NCI-H2196 treated with DMSO at 0.1 percent for 48 hours (cell line): Measurements from ENCODE around the gene RAP1GAP2.
"Not testable (repeated sequence)": the region's sequence is repeated elsewhere in the genome, so short reads cannot be mapped to it uniquely, and the experiment has no call there.

Experiments
- DNase-seq: peaks from one replicate; lab custom pipeline; 2025; ENCODE audit not compliant: unreplicated experiment; lab: John Stamatoyannopoulos, UW

The RAP1GAP2 gene

DNA sequence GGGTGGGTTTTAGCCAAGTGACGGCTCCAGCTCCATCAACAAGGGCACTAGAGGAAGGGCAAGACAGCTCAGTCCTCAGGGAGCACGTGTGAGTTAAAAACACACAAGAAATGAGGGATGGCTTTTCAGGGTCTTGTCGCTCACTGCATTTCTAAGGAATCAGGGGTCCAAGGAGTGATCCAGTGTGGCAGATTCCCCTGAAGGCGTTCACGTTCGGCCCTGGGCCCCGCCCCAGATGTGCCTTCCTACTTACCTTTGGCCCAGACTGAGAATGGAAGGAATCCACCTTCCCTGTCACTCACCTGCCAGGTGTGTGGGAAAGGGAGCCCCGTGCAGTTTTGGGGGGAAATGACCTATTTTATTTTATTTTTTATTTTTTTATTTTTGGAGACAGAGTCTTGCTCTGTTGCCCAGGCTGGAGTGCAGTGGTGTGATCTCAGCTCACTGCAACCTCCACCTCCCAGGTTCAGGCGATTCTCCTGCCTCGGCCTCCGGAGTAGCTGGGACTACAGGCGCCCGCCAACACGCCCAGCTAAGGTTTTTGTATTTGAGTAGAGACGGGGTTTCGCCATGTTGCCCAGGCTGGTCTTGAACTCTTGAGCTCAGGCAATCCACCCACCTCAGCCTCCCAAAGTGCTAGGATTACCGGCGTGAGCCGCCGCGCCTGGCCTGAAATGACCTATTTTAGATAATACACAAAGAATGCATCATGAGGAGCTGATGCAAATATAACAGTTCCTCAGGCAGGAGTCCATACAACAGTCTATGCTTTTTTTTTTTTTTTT lies 195.3 kb downstream of the RAP1GAP2 start:
- DNase-seq: not testable (repeated sequence)

DNA sequence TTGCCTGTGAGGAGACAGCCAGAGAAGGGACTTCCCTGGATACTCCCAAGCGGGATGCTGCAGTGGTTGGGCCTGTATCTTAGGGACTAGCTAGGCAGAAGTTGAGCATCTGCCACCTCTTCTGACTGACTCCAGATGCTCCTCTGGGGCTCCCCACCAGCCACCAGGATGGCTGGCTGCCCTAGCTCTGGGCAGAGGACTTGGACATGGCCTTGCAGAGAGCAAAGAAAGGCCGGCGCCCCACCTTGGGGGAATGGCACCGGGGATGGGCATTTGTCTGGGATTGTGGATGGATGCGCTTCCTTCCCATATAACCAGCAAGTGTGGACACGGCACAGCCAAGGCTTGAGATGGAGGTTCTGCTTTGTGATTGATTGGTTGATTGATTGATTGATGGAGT lies 198.2 kb downstream of the RAP1GAP2 start:
- no peak for DNase-seq

GRCh38 chr17:2995377-2995776 lies 199.1 kb downstream of the RAP1GAP2 start:
- no peak for DNase-seq

DNA sequence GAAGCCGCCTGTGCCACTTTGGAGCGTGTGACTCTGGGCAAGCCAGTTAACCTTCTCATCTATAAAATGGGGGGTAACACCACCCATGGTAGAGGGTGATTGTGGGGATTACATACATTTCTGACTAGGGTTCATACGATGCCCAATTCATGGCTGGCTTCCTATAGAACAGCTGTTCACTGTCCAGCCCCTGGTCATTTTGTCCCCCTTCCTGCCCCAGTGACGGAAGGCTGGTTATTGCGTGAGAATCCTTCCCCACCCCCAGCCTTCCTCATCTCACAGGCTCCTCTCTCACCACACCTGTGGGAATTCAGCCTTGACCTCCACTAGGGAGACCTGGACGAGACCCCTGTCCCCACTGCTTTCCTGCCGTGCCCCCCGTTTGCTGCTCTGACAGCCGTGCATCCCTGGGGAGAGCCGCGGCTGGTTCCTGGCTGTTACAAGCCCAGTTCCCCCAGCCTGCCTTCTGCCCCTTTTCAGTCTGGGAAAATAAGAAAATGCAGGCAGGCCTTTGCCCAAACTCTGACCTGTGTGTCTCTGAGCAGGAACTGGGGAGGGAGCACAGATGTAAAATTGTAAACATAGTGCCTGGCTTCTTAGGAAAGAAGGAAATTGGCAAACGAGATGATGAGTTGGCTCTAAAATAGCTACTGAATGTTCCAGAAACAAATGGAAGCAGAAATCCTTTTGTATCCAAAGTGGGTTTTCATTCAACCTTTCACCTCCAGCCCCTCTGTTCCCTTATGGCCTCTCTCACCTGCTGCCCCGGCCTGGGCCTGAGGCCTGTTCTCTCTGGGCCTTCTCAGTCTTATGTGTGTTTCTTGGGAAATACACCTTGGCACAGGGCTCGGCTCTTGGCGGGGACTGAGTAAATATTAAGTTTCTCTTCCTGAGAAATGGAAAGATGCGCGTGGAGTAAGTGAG lies 199.9 kb downstream of the RAP1GAP2 start:
- no peak for DNase-seq

- no peak for DNase-seq
These were observed 200.8 kb downstream of the RAP1GAP2 start for GRCh38 chr17:2996810-2997670.

DNA sequence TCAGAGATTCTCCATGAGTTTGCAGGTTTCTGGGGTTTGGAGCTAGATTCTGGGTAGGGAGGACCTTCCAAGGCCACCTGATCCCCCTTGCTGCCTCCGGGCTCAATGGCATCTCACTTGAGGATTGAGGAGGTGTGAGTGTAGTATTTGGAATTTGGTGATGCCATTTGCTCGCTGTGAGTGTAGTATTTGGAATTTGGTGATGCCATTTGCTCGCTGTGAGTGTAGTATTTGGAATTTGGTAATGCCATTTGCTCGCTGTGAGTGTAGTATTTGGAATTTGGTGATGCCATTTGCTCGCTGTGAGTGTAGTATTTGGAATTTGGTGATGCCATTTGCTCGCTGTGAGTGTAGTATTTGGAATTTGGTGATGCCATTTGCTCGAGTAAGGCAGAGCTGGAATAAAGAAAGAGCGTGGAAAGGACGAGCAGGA lies 202.2 kb downstream of the RAP1GAP2 start:
- DNase-seq: not testable (repeated sequence)

GRCh38 chr17:3002538-3003295 lies 206.5 kb downstream of the RAP1GAP2 start:
- DNase-seq: no peak

- DNase-seq: no peak
These were observed 207.3 kb downstream of the RAP1GAP2 start for GRCh38 chr17:3003296-3004149.

- peak; percentile 84 for DNase-seq
These were observed 208.0 kb downstream of the RAP1GAP2 start for GRCh38 chr17:3004150-3004801.

- no peak for DNase-seq
These were observed 208.7 kb downstream of the RAP1GAP2 start for GRCh38 chr17:3004925-3005324.

DNA sequence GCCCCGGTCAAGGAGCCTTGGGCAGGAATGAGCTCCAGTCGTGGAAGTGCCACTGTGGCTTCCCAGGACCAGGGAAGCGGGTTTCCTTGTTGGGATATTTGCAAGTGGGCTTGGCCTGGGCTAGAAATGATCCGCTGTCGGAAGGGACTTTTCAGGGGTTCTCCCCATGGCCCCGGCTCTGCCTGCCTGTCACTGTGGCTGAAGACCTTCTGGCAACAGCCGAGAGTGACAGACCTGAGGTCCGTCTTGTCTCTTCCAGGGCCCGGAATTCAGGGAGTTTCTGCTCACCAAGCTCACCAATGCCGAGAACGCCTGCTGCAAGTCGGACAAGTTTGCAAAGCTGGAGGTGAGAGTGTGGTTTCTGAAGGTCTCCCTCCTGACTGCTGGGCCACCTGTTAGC lies 209.5 kb downstream of the RAP1GAP2 start:
- DNase-seq: no peak

DNA sequence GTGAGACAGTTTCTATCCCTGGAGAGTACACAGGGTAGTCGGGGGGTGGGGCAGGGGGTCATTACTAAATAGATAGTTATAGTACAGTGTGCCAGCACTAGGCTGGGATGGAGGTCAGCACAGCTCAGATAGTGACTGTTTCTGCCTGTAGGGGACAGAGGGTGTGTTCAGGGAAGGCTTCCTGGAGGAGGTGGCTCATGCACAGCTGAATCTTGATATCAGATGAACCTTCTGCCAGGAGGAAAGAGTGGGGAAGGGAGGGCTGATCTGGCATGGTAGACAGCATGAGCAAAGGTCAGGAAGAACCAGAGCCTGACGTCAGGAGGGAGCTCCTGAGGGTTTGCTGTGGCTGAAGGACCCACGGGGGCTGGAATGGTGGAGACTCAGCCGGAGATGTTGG lies 210.6 kb downstream of the RAP1GAP2 start:
- no peak for DNase-seq

DNA sequence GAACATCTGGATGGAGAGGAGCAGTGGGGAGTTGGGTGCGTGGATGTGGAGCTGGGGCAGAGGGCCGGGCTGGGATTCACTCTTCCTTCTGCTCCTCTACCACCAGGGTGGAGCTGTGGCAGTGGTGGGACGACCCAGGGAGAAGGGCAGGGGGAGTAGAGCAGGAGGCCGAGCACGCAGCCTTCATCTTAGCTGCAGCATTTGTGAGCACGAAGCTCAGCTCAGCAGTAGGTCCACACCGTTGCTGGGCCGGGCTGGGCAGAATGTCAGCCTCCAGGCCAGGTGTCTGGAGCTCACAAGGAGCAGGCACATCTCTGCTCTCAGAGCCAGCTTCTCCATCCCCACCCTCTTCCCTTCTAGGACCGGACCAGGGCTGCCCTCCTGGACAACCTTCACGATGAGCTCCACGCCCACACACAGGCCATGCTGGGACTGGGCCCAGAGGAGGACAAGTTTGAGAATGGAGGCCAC lies 211.4 kb downstream of the RAP1GAP2 start:
- DNase-seq: no peak

DNA sequence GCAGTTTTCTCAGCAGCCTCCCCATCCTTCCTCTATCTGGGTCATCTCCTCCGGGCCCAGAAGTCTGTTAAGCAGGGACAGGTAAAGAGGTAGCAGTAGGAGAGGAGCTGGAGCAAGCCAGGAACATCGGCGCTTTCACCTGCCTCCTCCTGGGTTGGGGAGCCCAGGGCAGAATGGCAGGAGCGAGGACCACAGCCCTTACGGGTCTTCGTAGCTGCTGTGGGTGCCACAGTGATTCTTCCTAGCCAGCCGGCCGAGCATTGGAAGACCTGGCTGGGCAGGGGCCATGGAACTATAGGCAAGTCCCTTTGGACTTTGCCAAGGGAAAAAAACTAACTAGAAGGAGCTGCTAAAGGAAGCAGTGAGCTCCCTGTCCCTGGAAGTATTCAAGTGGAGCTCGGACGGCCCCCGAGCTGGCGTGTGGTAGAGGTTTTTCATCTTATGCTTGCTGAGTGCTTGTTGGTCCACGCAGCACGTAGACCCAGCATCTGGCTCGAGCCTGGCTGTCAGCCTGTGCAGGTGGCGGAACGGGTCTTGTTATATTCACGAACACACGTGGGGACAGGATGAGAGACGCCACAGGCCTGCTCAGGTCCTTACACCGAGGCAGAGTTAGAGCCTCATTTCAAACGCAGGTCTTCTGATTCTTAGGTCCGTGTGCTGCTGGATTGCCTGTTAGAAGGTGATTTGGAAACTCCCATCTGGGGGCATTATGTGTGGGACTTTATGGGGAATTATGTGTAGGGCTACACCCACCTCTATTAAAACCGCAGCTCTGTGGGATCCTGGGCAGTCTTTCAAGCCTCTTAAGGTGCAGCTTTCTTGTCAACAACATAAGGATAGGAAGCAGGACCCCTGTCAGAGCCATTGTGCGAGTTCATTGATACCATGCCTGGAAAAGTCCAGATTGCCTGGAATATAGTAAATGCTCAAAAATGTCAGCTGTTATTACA lies 212.4 kb downstream of the RAP1GAP2 start:
- no peak for DNase-seq

DNA sequence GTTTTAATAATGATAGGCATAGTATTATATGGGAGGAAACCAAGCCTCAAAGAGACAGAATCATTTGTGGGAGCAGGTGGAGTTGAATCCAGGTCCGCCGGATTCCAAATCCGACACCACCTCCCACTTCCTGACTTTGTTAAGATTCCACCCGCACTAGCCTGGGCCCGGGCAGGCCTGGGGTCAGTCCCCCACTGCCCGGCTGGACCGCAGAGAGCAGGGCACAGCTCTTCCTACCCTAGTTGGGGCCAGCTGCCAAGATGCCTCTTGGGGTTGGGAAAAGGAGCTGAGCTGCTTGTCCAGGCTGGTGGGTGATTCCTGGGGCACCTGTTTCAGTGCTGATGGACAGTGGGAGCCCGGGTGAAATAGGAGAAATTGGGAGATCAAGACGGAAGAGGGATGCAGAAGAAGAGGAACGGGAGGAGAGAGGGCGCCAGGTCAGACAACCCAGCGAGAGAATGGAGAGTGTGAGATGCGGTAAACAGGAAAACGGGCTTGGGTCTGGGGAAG lies 213.2 kb downstream of the RAP1GAP2 start:
- no peak for DNase-seq

DNA sequence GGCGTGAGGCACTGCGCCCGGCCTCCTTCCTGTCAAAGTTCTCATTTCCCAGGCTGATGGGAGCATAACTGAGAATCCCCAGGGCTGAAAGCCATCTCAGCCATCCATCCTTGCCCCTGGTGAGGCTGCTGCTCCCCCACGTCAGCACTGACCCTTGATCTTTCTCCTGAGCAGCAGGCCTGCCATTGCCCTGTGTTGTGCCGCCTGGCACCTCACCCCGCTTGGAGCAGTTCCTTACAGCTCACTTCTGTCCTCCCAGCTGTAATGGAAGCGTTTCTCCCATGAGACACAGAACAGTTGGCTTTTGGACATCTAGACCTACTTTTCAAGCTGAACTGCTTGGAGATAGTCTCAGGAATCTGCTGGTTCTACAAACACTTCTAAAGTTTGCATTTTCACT lies 215.7 kb downstream of the RAP1GAP2 start:
- no peak for DNase-seq

GRCh38 chr17:3012926-3013581 lies 216.8 kb downstream of the RAP1GAP2 start:
- DNase-seq: peak; percentile 15
